ENCODE data around the gene DHPS.
A peak's percentile ranks its signal among the peaks of the same experiment; 100 is the strongest.
"Not testable (repeated sequence)": the region's sequence is repeated elsewhere in the genome, so short reads cannot be mapped to it uniquely, and the experiment has no call there.

The DHPS gene

DNA sequence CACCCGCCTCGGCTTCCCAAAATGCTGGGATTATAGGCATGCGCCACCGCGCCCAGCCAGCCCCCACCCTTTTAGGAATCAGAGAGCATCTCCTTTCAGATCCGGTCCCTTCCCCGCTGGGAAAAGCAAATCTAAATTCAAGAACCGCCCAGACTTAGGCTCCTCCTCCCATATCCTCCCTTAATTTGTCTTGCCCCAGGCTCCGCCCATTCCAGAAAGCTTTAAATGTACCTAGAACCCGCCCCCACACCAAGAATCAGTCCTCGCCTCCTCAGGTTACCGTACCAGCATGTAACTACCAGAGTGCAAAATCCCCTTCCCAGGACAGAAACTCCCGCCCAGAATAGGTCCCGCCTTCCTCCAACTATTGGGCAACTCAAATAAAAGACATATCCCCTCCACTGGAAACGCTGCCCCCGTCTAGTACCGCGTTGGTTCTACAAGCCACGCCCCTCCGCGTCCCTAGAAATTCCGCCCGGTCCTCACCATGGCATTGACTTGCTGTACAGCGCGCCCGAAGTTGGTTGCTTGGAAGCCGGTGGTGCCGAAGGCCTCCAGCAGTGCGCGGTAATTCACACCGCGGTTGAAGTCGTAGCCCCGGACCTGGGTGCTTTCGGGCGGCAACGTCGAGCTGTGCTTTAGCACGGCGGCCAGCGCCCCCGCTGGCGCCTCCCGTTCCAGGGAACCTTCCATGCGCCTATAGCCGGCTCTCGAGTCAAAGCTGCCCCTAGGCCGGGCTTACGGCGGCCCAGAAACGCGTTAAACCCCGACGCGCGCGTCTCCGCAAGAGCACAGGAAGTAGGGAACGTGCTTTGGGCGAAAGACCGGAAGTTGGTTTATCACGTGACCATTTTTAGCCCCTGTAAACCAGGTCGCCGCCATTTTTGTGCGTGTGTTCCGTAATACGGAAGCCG is at the start of gene DHPS:
Gene DHPS (minus strand): TSS at position 807 of the 914 bp plus-strand sequence. CDS start 114 bp downstream, at position 693.
- peak; percentile 92 for DNase-seq

DNA sequence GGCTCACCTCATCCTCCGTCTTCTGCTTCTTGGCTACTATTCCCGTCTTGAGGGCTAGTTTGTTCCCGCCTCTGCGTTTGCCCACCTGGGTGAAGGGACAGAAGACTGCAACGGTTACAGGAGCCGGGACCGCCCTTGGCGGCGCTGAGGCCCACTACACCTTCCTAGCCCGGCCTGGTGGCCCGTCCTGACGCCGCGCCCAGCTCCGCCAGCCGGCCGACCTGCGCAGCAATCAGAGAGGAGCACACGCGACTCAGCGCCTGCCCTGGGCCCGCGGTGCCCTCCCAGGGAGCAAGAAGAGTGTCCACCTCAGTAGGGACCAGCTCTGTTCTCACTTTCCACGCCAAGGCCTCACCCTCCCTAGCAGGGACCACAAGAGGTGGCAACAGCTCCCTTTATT is 49.7 kb upstream of the DHPS start:
- no peak for DNase-seq

GRCh38 chr19:12730064-12730463 is 48.4 kb upstream of the DHPS start:
- no peak for DNase-seq

DNA sequence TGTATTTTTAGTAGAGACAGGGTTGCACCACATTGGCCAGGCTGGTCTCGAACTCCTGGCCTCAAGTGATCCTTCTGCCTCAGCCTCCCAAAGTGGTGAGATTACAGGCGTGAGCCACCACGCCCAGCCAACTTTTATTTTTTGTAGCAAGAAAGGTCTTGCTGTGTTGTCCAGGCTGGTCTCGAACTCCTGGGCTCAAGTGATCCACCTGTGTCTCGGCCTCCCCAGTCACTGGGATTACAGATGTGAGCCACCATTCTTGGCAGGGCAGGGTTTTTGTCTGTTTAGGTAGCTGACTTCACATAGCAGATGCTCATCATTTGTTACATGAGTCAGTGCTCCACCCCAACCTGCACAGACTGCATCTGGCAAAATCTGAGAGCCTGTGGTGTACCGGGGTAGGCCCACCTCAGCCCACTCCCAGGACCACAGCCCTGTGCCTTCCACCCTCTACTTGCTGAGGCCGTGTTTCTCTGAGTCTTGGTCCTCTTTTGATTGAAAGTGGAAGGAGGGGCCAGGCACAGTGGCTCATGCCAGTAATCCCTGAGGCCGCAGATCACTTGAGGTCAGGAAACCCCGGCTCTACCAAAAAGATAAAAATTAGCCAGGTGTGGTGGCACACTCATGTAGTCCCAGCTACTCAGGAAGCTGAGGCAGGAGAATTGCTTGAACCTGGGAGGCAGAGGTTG is 46.2 kb upstream of the DHPS start:
- DNase-seq, result no peak

GRCh38 chr19:12726988-12727316 is 45.3 kb upstream of the DHPS start:
- no peak for DNase-seq

DNA sequence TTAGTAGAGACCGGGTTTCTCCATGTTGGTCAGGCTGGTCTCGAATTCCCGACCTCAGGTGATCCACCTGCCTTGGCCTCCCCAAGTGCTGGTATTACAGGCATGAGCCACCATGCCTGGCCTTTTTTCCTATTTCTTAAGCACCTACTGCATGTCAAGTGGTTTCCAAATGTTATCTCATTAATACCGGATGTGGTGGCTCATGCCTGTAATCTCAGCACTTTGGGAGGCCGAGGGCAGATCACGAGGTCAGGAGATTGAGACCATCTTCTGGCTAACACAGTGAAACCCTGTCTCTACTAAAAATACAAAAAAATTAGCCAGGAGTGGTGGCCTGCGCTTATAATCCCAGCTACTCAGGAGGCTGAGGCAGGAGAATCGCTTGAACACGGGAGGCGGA is 43.9 kb upstream of the DHPS start:
- DNase-seq, result not testable (repeated sequence)

DNA sequence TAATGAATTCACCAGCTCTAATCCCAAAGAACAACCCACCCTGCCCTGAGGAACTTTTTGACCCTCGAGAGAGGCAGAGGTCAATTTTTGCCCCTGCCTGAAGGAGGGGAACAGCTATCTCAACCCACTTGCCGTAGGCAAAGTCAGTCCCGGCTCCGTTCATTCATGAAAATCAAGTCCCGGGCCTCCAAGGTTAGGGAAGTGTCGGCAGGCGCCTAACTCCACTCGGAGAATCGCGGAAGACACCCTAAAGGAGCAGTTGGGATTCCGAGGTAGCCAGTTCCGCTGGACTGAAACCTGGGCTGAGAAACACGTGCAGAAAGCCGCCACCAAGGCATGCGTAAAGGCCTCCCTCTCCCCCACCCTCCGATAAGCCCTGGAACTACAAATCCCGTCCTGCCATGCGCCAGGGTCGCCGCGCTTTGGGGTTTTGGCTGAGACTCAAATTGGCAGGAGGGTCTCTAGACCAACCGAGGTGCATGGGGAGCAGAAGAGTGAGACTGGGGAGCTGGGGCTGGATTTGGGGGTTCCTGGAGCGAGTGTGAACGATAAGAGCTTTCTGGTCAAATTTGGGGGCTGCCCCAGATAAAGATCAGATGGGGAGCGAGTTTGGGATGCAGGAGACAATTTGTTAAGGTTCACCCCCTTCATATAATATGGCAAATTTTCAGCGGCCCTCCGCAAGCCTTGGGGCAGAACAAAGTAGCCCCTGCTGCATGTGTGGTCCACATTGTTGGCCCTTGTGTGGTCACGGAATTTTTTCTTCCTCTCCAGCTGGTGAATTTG is 42.2 kb upstream of the DHPS start, which contains the start of gene TNPO2:
Gene TNPO2 (minus strand): TSS at position 292 of the 786 bp plus-strand sequence. CDS start 2,955 bp downstream, outside the sequence.
- DNase-seq, result peak; percentile 75

DNA sequence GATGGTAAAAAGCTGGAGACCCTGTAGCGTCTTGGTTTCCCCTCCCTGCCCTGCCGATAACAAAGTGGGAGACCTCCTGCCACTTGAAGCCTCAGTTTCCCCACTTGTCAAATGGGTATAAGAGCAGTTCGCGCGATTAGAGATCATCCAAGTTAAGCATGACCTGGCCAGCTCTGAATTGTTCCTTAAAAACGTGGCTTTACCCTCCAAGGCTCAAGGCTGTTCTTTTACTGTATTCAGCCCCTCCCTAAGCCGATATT is 41.6 kb upstream of the DHPS start:
- DNase-seq, result no peak

DNA sequence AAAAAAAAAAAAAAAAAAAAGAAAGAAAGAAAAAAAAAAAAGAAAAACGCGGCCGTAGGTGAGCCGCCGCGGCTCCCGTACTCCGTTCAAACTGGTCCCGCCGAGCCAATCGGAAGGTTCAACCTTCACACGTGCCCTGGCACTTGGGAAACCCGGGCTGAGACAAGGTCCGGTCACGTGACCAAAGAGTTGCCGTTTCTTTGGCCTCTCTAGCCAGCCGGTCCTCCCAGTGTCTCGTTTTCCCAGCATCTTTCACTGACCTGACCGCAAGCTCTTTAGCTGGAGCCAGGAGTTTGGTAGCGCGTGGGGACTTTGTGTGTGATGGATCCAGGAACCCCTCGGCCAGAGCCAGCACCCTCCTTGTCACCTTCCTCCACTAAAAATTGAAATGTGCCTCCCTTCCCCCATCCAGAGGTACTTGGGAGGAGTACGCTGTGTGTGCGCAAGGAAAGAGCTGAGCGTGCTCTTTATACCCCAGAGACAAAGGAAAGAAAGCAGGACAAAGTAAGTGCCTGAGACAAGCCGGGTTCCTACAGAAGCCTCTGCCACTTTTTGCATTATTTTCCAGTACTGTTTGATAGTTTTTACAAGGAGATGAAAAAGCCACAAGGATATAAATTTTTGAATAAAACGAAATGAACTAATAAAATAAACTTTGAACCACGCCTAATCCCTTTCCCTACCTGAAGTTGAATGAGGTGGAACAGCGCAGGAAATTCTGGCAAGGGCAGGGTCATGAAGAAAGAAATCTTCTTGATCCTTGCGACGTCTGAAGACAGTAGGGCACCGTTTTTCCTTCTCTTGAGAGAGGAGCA is 41.1 kb upstream of the DHPS start:
- peak; percentile 95 for DNase-seq

- DNase-seq, result peak; percentile 59
These were observed 40.2 kb upstream of the DHPS start for GRCh38 chr19:12721656-12722565.

GRCh38 chr19:12720851-12721655 is 39.4 kb upstream of the DHPS start:
- DNase-seq, result peak; percentile 33

DNA sequence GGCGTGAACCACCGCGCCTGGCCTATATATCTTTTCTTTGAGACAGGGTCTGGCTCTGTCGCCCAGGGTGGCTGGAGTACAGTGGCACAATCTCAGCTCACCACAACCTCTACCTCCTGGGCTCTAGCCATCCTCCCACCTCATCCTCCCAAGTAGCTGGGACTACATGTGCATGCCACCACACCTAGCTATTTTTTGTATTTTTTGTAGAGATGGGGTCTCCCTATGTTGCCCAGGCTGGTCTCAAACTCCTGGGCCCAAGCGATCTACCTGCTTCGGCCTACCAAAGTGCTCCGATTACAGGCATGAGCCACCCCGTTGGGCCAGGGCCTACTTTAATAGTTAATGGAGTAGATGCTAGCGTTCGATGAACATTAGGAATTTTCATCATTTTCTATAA is 38.6 kb upstream of the DHPS start:
- DNase-seq, result no peak

GRCh38 chr19:12715929-12716328 is 34.2 kb upstream of the DHPS start:
- DNase-seq, result no peak

- DNase-seq, result no peak
These were observed 33.4 kb upstream of the DHPS start for GRCh38 chr19:12715102-12715501.

- not testable (repeated sequence) for DNase-seq
These were observed 31.6 kb upstream of the DHPS start for GRCh38 chr19:12713304-12713703.

- DNase-seq, result not testable (repeated sequence)
These were observed 30.4 kb upstream of the DHPS start for GRCh38 chr19:12712077-12712476.

DNA sequence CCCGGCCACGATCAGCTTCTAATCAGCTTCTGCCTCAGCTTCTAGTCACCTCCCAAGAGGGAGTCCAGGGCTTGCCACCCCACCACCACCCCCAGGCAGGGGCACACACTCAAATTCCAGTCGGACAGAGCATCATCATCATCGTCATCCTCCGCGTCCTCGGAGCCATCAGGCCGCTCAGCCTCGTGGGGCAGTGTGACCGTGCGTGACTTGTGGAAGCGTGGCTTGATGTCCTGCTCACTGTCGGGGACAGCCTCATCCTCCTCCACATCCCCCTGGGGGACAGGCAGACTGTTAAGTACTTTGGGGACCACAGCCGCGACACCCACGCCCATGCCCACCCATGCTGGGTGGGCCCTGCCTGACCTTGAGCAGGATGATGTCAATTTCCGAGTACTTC is 29.5 kb upstream of the DHPS start:
- DNase-seq, result no peak

DNA sequence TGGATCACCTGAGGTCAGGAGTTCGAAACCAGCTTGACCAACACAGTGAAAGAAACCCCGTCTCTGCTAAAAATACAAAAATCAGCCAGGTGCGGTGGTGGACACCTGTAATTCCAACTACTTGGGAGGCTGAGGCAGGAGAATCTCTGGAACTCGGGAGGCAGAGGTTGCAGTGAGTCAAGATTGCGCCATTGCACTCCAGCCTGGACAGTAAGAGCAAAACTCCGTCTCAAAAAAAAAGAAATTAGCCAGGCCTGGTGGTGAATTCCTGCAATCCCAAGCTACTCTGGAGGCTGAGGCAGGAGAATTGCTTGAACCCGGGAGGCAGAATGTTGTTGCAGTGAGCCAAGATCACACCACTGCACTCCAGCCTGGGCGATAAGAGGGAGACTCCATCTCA is 27.0 kb upstream of the DHPS start:
- no peak for DNase-seq

DNA sequence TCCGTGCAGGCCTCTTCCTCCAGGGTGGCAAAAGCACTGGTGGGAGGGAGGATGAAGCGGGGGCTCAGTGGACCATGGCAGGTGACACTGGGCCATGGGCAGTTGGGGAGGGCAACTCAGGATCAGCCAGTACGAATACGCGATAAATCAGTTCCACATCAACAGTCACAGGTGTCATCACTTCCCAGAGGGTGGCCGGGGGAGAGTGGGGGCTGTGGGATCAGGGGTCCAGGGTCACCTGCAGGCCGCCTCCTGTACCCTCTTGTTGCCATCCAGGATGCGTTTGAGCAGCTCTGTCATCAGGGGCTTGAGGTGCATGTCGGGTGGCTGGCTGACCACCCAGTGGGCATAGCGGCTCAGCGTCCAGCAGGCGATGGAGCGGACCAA is 24.6 kb upstream of the DHPS start:
- DNase-seq, result no peak

- DNase-seq, result no peak
These were observed 24.1 kb upstream of the DHPS start for GRCh38 chr19:12705654-12706331.
